SU-DHL-6 (cell line): ENCODE results near the gene ADSS2.
"Not testable (repeated sequence)": the region's sequence is repeated elsewhere in the genome, so short reads cannot be mapped to it uniquely, and the experiment has no call there.

ENCODE experiments used
- H2AFZ ChIP-seq: fragments of 200-600 bp; sonication (generic); 2 replicates; pipeline ENCODE4 v1.6.1; 2014; ENCODE audit warnings: low read depth, mild to moderate bottlenecking, moderate library complexity, mixed read lengths, antibody characterized with exemption, low read length; ENCODE audit not compliant: severe bottlenecking
- H3F3A ChIP-seq: fragments of 200-600 bp; shearing (Covaris generic); 2 replicates; pipeline ENCODE4 v1.6.0; 2016; ENCODE audit warnings: antibody characterized with exemption, mild to moderate bottlenecking; ENCODE audit not compliant: insufficient read depth
- H3K27ac ChIP-seq: fragments of 200-600 bp; sonication (generic); 2 replicates; pipeline ENCODE4 v1.5.1; 2016; ENCODE audit warnings: low read depth, mild to moderate bottlenecking, low read length, moderate library complexity, mixed read lengths
- H3K27me3 ChIP-seq: fragments of 200-600 bp; sonication (generic), shearing (Covaris generic); 2 replicates; pipeline ENCODE4 v1.6.0; 2014; ENCODE audit warnings: mild to moderate bottlenecking, low read length
- H3K36me3 ChIP-seq: fragments of 200-600 bp; sonication (generic); 2 replicates; pipeline ENCODE4 v1.6.1; 2014; ENCODE audit warnings: mild to moderate bottlenecking, low read length, mixed read lengths
- H3K4me2 ChIP-seq: fragments of 300-600, 200-600 bp; shearing (Covaris generic), sonication (generic); 2 replicates; pipeline ENCODE4 v1.6.0; 2014; ENCODE audit warnings: low read length, low read depth, mild to moderate bottlenecking; ENCODE audit not compliant: poor library complexity, severe bottlenecking
- H3K4me3 ChIP-seq: fragments of 200-600 bp; sonication (generic); 2 replicates; pipeline ENCODE4 v1.5.1; 2014; ENCODE audit warnings: antibody characterized with exemption, low read length, mild to moderate bottlenecking, mixed read lengths; ENCODE audit not compliant: insufficient read depth, poor library complexity, severe bottlenecking
- H3K79me2 ChIP-seq: fragments of 200-600 bp; sonication (generic); 2 replicates; pipeline ENCODE4 v1.6.1; 2014; ENCODE audit warnings: mild to moderate bottlenecking, low read length, moderate library complexity; ENCODE audit not compliant: insufficient read depth
- H3K9ac ChIP-seq: fragments of 200-600 bp; sonication (generic); 2 replicates; pipeline ENCODE4 v1.7.0; 2014; ENCODE audit warnings: mild to moderate bottlenecking, low read length
- H3K9me2 ChIP-seq: fragments of 200-600 bp; sonication (generic); replicated peaks from 2 replicates; pipeline ENCODE4 v1.6.1; 2014; ENCODE audit warnings: low read length; ENCODE audit not compliant: insufficient read depth
- H3K9me3 ChIP-seq: fragments of 200-600 bp; sonication (generic); 2 replicates; pipeline ENCODE4 v1.6.1; 2014; ENCODE audit warnings: low read length, mixed read lengths; ENCODE audit not compliant: insufficient read depth
- H4K20me1 ChIP-seq: fragments of 200-600 bp; sonication (generic); 2 replicates; pipeline ENCODE4 v1.6.1; 2014; ENCODE audit warnings: low read depth, mild to moderate bottlenecking, antibody characterized with exemption, low read length, moderate library complexity, mixed read lengths
- EZH2phosphoT487 ChIP-seq: fragments of 200-600 bp; sonication (generic), shearing (Covaris generic); conservative IDR thresholded peaks from 2 replicates; pipeline ENCODE4 v1.6.1; 2018; ENCODE audit warnings: mild to moderate bottlenecking, antibody characterized with exemption, low read length, moderate library complexity, mixed read lengths
- TF ChIP-seq, protein P1 (sequence below): fragments of 200-600 bp; sonication (generic); IDR thresholded peaks from one replicate; pipeline ENCODE4 v1.5.1; 2017; ENCODE audit warnings: antibody characterized with exemption, mild to moderate bottlenecking, low read length, moderate library complexity; ENCODE audit not compliant: insufficient read depth, poor library complexity, severe bottlenecking

ADSS2 gene

GRCh38 chr1:244375051-244375450 lies 76.7 kb downstream of the ADSS2 start:
- Histone ChIP-seq H3K27ac (no peak overlapping the region), H3K9ac (no peak overlapping the region), H4K20me1 (no peaks in the 10 kb centered on the region), H3K36me3 (no peaks in the 10 kb centered on the region), H3K79me2 (no peaks in the 10 kb centered on the region), H3K4me2 (no peak overlapping the region), H3K27me3 (no peaks in the 10 kb centered on the region), H3K9me2 (no peaks in the 10 kb centered on the region), H3K9me3 (no peaks in the 10 kb centered on the region), H3F3A (no peaks in the 10 kb centered on the region), H2AFZ (no peak overlapping the region), H3K4me3 (no peak overlapping the region)
- no peak for TF ChIP-seq EZH2phosphoT487
- TF ChIP-seq, protein P1, sequence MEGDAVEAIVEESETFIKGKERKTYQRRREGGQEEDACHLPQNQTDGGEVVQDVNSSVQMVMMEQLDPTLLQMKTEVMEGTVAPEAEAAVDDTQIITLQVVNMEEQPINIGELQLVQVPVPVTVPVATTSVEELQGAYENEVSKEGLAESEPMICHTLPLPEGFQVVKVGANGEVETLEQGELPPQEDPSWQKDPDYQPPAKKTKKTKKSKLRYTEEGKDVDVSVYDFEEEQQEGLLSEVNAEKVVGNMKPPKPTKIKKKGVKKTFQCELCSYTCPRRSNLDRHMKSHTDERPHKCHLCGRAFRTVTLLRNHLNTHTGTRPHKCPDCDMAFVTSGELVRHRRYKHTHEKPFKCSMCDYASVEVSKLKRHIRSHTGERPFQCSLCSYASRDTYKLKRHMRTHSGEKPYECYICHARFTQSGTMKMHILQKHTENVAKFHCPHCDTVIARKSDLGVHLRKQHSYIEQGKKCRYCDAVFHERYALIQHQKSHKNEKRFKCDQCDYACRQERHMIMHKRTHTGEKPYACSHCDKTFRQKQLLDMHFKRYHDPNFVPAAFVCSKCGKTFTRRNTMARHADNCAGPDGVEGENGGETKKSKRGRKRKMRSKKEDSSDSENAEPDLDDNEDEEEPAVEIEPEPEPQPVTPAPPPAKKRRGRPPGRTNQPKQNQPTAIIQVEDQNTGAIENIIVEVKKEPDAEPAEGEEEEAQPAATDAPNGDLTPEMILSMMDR = no peak

GRCh38 chr1:244374484-244374883 lies 77.2 kb downstream of the ADSS2 start:
- not testable (repeated sequence) for H3K4me3 ChIP-seq, H3K27ac ChIP-seq, H3K36me3 ChIP-seq, H3K9ac ChIP-seq, H3K79me2 ChIP-seq, H3K9me2 ChIP-seq, H4K20me1 ChIP-seq, H3K9me3 ChIP-seq, H3F3A ChIP-seq, H2AFZ ChIP-seq, H3K4me2 ChIP-seq, H3K27me3 ChIP-seq

- no peaks in the 10 kb centered on the region for H3K27me3 ChIP-seq
- no peak overlapping the region for H3K27ac ChIP-seq
- H3K9me3 ChIP-seq = no peaks in the 10 kb centered on the region
- H2AFZ ChIP-seq = no peak overlapping the region
- no peaks in the 10 kb centered on the region for H4K20me1 ChIP-seq
- no peak overlapping the region for H3K4me3 ChIP-seq
- H3K36me3 ChIP-seq = no peaks in the 10 kb centered on the region
- no peaks in the 10 kb centered on the region for H3K79me2 ChIP-seq
- no peak overlapping the region for H3K9ac ChIP-seq
- no peak overlapping the region for H3K4me2 ChIP-seq
- TF ChIP-seq, protein P1 = no peak
- no peak for TF ChIP-seq EZH2phosphoT487
- no peaks in the 10 kb centered on the region for H3K9me2 ChIP-seq
- H3F3A ChIP-seq = no peaks in the 10 kb centered on the region
Observed at GRCh38 chr1:244371242-244372141, 80.2 kb downstream of the ADSS2 start.

- H3K9me3 ChIP-seq = no peaks in the 10 kb centered on the region
- no peaks in the 10 kb centered on the region for H3K36me3 ChIP-seq
- H3F3A ChIP-seq = no peaks in the 10 kb centered on the region
- no peak overlapping the region for H3K4me3 ChIP-seq
- no peaks in the 10 kb centered on the region for H4K20me1 ChIP-seq
- no peaks in the 10 kb centered on the region for H3K79me2 ChIP-seq
- no peaks in the 10 kb centered on the region for H3K27me3 ChIP-seq
- H3K27ac ChIP-seq = no peak overlapping the region
- TF ChIP-seq, protein P1 = no peak
- no peak for TF ChIP-seq EZH2phosphoT487
- H2AFZ ChIP-seq = no peak overlapping the region
- H3K9me2 ChIP-seq = no peaks in the 10 kb centered on the region
- H3K9ac ChIP-seq = no peak overlapping the region
- no peak overlapping the region for H3K4me2 ChIP-seq
Observed at GRCh38 chr1:244370060-244370637, 81.6 kb downstream of the ADSS2 start.
